Panc1 (cell line): ENCODE measurements around the gene GPC3.

Source experiments
- CTCF ChIP-seq: fragments of 450-650 bp; IDR thresholded peaks from 2 replicates; pipeline ENCODE4 v1.5.1; 2017; ENCODE audit warnings: mild to moderate bottlenecking
- POLR2AphosphoS5 ChIP-seq: IDR thresholded peaks from 2 replicates; pipeline ENCODE4 v1.6.1; 2012; ENCODE audit warnings: mild to moderate bottlenecking, low read depth, low read length, moderate library complexity
- SIN3A ChIP-seq: IDR thresholded peaks from 2 replicates; pipeline ENCODE4 v1.6.1; 2012; ENCODE audit warnings: low read depth, mild to moderate bottlenecking, low read length, moderate library complexity, borderline replicate concordance; ENCODE audit not compliant: insufficient read depth
- TCF7L2 ChIP-seq: IDR thresholded peaks from 2 replicates; pipeline ENCODE4 v1.6.1; 2011; ENCODE audit warnings: mild to moderate bottlenecking, low read depth, low read length, inconsistent platforms
- TF ChIP-seq, protein P1 (sequence below), 2 experiments: IDR thresholded peaks; 2 replicates each; pipeline ENCODE4 v1.6.1; 2011 to 2012; ENCODE audit warnings: low read depth in 2 of 2, control low read depth in 1 of 2, low read length in 1 of 2, mild to moderate bottlenecking in 1 of 2, moderate library complexity in 1 of 2; ENCODE audit not compliant: insufficient read depth in 1 of 2

DNA sequence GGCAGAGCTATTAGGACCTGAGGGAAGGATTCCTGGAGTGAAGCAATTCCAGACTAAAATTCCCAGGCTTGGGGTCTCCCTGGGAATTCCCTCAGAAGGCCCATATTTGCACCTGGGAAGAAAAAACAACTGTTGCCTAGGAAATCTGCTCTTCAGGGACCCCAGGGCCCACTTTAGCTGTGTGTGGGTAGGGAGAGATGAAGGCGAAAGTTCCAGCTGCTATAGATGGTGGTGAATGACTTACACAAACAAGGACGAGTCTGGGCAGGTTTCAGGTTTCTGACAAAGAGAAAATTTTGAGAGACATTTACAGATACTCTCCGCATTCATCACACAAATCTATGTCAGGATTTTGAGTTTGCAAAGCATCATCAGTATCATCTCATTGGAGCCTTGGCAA, 126.1 kb downstream of the GPC3 start:
- no peak for TF ChIP-seq CTCF
- TF ChIP-seq POLR2AphosphoS5: no peak
- no peak for TF ChIP-seq SIN3A
- TF ChIP-seq TCF7L2: no peak
- TF ChIP-seq, protein P1, sequence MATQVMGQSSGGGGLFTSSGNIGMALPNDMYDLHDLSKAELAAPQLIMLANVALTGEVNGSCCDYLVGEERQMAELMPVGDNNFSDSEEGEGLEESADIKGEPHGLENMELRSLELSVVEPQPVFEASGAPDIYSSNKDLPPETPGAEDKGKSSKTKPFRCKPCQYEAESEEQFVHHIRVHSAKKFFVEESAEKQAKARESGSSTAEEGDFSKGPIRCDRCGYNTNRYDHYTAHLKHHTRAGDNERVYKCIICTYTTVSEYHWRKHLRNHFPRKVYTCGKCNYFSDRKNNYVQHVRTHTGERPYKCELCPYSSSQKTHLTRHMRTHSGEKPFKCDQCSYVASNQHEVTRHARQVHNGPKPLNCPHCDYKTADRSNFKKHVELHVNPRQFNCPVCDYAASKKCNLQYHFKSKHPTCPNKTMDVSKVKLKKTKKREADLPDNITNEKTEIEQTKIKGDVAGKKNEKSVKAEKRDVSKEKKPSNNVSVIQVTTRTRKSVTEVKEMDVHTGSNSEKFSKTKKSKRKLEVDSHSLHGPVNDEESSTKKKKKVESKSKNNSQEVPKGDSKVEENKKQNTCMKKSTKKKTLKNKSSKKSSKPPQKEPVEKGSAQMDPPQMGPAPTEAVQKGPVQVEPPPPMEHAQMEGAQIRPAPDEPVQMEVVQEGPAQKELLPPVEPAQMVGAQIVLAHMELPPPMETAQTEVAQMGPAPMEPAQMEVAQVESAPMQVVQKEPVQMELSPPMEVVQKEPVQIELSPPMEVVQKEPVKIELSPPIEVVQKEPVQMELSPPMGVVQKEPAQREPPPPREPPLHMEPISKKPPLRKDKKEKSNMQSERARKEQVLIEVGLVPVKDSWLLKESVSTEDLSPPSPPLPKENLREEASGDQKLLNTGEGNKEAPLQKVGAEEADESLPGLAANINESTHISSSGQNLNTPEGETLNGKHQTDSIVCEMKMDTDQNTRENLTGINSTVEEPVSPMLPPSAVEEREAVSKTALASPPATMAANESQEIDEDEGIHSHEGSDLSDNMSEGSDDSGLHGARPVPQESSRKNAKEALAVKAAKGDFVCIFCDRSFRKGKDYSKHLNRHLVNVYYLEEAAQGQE (IDR thresholded peaks at IDR 0.05; ENCODE audit: insufficient read depth in 1 of 2, low read depth in 2 of 2, low read length in 1 of 2): no peak
